ENCODE data around the gene PRR5L. TPM values are rescaled to one million over a fixed set of nuclear protein-coding genes. Genes with fewer than 3 reads are reported as not detected.

Gene PRR5L
- total RNA-seq, 1 donor from 2014 or later: 6.7 TPM

GRCh38 chr11:36498721-36499120, 202.6 kb downstream of the PRR5L start:
- Mint-ChIP-seq H3K4me3 (no peak overlapping the region), H3K9me3 (no peaks in the 10 kb centered on the region), H3K27ac (no peak overlapping the region), H3K36me3 (peaks cover 22% of the 10 kb centered on the region), H3K4me1 (no peaks in the 10 kb centered on the region), H3K27me3 (ENCODE audit: low read depth) (no peaks in the 10 kb centered on the region)
- DNase-seq (ENCODE audit: low spot score in 2 of 2, unreplicated experiment in 2 of 2): no peak
- no peak for TF ChIP-seq CTCF (IDR thresholded peaks at IDR 0.05; ENCODE audit: unreplicated experiment)

DNA sequence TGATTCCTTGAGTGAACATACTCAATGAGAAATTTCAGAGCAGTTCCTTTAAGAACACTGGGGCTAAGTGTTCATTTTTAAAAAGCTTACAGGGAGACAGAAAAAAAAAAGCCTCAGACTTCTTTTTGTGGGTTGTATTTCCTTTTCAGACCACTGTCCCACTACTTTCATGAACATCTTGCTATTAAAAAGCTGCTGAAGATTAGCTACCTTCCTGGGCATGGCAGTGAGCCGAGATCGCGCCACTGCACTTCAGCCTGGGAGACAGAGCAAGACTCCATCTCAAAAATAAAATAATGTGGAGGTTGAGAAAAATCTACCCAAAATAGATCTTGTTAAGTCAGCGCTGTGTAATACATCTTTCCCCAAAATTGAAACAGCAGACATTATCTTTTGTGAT, 203.2 kb downstream of the PRR5L start:
- Mint-ChIP-seq H3K4me3 (no peak overlapping the region), H3K4me1 (no peaks in the 10 kb centered on the region), H3K27ac (no peak overlapping the region), H3K27me3 (ENCODE audit: low read depth) (no peaks in the 10 kb centered on the region), H3K9me3 (no peaks in the 10 kb centered on the region), H3K36me3 (peaks cover 24% of the 10 kb centered on the region)
- DNase-seq (ENCODE audit: low spot score in 2 of 2, unreplicated experiment in 2 of 2): no peak
- no peak for TF ChIP-seq CTCF (IDR thresholded peaks at IDR 0.05; ENCODE audit: unreplicated experiment)

DNA sequence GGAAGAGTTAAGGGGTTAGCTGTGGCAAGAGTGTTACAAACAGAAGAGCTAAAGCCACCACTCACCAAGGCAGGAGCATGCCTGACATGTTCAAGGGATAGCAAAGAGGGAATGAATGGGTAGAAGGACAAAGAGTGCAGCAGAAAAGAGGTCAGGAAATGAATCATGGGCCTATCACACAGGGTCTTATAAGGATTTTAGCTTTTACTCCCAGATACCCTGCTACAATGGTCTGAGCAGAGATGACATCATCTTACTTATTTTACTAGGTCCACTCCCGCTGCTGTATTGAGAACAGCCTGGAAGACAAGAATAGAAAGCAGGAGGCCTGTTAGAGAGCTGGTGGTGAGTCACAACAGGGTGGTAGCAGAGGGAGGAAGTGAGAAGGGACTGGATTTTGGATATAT, 204.2 kb downstream of the PRR5L start:
- Mint-ChIP-seq H3K9me3 (no peaks in the 10 kb centered on the region), H3K4me1 (no peaks in the 10 kb centered on the region), H3K27ac (no peak overlapping the region), H3K36me3 (peaks cover 27% of the 10 kb centered on the region), H3K27me3 (ENCODE audit: low read depth) (no peaks in the 10 kb centered on the region), H3K4me3 (no peak overlapping the region)
- DNase-seq (ENCODE audit: low spot score in 2 of 2, unreplicated experiment in 2 of 2): no peak
- no peak for TF ChIP-seq CTCF (IDR thresholded peaks at IDR 0.05; ENCODE audit: unreplicated experiment)

DNA sequence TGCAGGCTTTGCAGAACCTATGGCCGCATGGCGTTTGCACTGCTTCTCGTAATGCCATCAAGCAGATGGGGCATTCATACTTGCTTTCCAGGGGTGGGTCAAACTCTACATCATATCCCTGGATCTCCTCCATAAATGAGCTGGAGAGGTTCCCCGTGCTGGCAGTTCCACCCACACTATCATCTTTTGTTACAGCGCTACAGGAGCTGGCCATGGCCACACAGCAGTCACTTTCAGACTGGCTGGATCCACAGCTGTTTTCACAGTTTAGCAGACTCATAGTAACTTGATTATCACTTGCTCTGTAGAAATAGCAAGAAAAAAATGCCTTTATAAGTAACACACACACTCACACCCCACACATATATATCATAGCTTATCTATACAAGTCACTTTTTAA, 205.1 kb downstream of the PRR5L start:
- H3K27me3 Mint-ChIP-seq (ENCODE audit: low read depth): no peaks in the 10 kb centered on the region
- no peak for DNase-seq (ENCODE audit: low spot score in 2 of 2, unreplicated experiment in 2 of 2)
- no peak overlapping the region for H3K27ac Mint-ChIP-seq
- H3K36me3 Mint-ChIP-seq: peaks cover 27% of the 10 kb centered on the region
- peaks cover 8% of the 10 kb centered on the region for H3K4me1 Mint-ChIP-seq
- H3K9me3 Mint-ChIP-seq: no peaks in the 10 kb centered on the region
- H3K4me3 Mint-ChIP-seq: no peak overlapping the region
- no peak for TF ChIP-seq CTCF (IDR thresholded peaks at IDR 0.05; ENCODE audit: unreplicated experiment)

- peak overlapping the region; percentile 99 for H3K27ac Mint-ChIP-seq
- H3K4me1 Mint-ChIP-seq: peaks cover 30% of the 10 kb centered on the region
- H3K27me3 Mint-ChIP-seq (ENCODE audit: low read depth): peaks cover 2% of the 10 kb centered on the region
- H3K9me3 Mint-ChIP-seq: peaks cover 2% of the 10 kb centered on the region
- H3K36me3 Mint-ChIP-seq: peaks cover 4% of the 10 kb centered on the region
- peak overlapping the region; percentile 100 for H3K4me3 Mint-ChIP-seq
- no peak for TF ChIP-seq CTCF (IDR thresholded peaks at IDR 0.05; ENCODE audit: unreplicated experiment)
- no peak for DNase-seq (ENCODE audit: low spot score in 2 of 2, unreplicated experiment in 2 of 2)
Measured at GRCh38 chr11:36507824-36508489, 211.9 kb downstream of the PRR5L start.

Measured in mesothelial cell of epicardium (in vitro differentiated cells).